Measurements from ENCODE around the gene JAK2.
"Not testable (repeated sequence)": the region's sequence is repeated elsewhere in the genome, so short reads cannot be mapped to it uniquely, and the experiment has no call there.

Gene JAK2

GRCh38 chr9:4984621-4985385 is at the start of gene JAK2:
Gene JAK2, plus strand, starts transcription at chr9:4985272. Its CDS starts 36,716 bp downstream, at chr9:5021988.
- FAIRE-seq = no peak

GRCh38 chr9:4936277-4936676 is 48.8 kb upstream of the JAK2 start:
- no peak for FAIRE-seq

GRCh38 chr9:4936823-4937222 is 48.2 kb upstream of the JAK2 start:
- FAIRE-seq = no peak

GRCh38 chr9:4937446-4937845 is 47.6 kb upstream of the JAK2 start:
- no peak for FAIRE-seq

- FAIRE-seq = no peak
These were observed 46.6 kb upstream of the JAK2 start for GRCh38 chr9:4938496-4938895.

- no peak for FAIRE-seq
These were observed 45.9 kb upstream of the JAK2 start for GRCh38 chr9:4939118-4939561.

- FAIRE-seq = not testable (repeated sequence)
These were observed 42.9 kb upstream of the JAK2 start for GRCh38 chr9:4942042-4942691.

GRCh38 chr9:4943346-4943745 is 41.7 kb upstream of the JAK2 start:
- no peak for FAIRE-seq

GRCh38 chr9:4944431-4945211 is 40.5 kb upstream of the JAK2 start:
- FAIRE-seq = not testable (repeated sequence)

- FAIRE-seq = no peak
These were observed 38.1 kb upstream of the JAK2 start for GRCh38 chr9:4946937-4947336.

- FAIRE-seq = no peak
These were observed 29.2 kb upstream of the JAK2 start for GRCh38 chr9:4955836-4956235.

- no peak for FAIRE-seq
These were observed 26.0 kb upstream of the JAK2 start for GRCh38 chr9:4959031-4959430.

GRCh38 chr9:4962085-4962484 is 23.0 kb upstream of the JAK2 start:
- FAIRE-seq = no peak

GRCh38 chr9:4964540-4964939 is 20.5 kb upstream of the JAK2 start:
- FAIRE-seq = no peak

GRCh38 chr9:4965174-4965821 is 19.8 kb upstream of the JAK2 start:
- no peak for FAIRE-seq

- no peak for FAIRE-seq
These were observed 17.5 kb upstream of the JAK2 start for GRCh38 chr9:4967523-4967922.

GRCh38 chr9:4969130-4969529 is 15.9 kb upstream of the JAK2 start:
- FAIRE-seq = no peak

GRCh38 chr9:4970970-4971641 is 14.0 kb upstream of the JAK2 start:
- FAIRE-seq = no peak

- no peak for FAIRE-seq
These were observed 11.8 kb upstream of the JAK2 start for GRCh38 chr9:4973246-4973645.

- FAIRE-seq = no peak
These were observed 11.2 kb upstream of the JAK2 start for GRCh38 chr9:4973902-4974301.

GRCh38 chr9:4979239-4979638 is 5.8 kb upstream of the JAK2 start:
- no peak for FAIRE-seq

GRCh38 chr9:4980086-4980727 is 4.9 kb upstream of the JAK2 start:
- no peak for FAIRE-seq

Measured in TTC549 (cell line).